A549 treated with CORT108297 at 1 μM for 4 hours (cell line): ENCODE results near the gene TSPOAP1. TPM values are rescaled to one million over a fixed set of nuclear protein-coding genes. Genes with fewer than 3 reads are reported as not detected.

Experiments used
- total RNA-seq: library from RNA; stranded (reverse); fragments of 200-300 nt; extraction: Qiagen RNA extraction; gene quantifications from 5 replicates; pipeline ENCODE4 v1.2.3, GENCODE V29; 2022

The TSPOAP1 gene, protein sequence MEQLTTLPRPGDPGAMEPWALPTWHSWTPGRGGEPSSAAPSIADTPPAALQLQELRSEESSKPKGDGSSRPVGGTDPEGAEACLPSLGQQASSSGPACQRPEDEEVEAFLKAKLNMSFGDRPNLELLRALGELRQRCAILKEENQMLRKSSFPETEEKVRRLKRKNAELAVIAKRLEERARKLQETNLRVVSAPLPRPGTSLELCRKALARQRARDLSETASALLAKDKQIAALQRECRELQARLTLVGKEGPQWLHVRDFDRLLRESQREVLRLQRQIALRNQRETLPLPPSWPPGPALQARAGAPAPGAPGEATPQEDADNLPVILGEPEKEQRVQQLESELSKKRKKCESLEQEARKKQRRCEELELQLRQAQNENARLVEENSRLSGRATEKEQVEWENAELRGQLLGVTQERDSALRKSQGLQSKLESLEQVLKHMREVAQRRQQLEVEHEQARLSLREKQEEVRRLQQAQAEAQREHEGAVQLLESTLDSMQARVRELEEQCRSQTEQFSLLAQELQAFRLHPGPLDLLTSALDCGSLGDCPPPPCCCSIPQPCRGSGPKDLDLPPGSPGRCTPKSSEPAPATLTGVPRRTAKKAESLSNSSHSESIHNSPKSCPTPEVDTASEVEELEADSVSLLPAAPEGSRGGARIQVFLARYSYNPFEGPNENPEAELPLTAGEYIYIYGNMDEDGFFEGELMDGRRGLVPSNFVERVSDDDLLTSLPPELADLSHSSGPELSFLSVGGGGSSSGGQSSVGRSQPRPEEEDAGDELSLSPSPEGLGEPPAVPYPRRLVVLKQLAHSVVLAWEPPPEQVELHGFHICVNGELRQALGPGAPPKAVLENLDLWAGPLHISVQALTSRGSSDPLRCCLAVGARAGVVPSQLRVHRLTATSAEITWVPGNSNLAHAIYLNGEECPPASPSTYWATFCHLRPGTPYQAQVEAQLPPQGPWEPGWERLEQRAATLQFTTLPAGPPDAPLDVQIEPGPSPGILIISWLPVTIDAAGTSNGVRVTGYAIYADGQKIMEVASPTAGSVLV (N-terminal part only)
- not detected in 5 replicates for total RNA-seq

GRCh38 chr17:58328195-58329034 is at the start of gene TSPOAP1:
Gene TSPOAP1, minus strand, starts transcription at chr17:58328795. Its CDS starts 875 bp downstream, at chr17:58327920.

DNA sequence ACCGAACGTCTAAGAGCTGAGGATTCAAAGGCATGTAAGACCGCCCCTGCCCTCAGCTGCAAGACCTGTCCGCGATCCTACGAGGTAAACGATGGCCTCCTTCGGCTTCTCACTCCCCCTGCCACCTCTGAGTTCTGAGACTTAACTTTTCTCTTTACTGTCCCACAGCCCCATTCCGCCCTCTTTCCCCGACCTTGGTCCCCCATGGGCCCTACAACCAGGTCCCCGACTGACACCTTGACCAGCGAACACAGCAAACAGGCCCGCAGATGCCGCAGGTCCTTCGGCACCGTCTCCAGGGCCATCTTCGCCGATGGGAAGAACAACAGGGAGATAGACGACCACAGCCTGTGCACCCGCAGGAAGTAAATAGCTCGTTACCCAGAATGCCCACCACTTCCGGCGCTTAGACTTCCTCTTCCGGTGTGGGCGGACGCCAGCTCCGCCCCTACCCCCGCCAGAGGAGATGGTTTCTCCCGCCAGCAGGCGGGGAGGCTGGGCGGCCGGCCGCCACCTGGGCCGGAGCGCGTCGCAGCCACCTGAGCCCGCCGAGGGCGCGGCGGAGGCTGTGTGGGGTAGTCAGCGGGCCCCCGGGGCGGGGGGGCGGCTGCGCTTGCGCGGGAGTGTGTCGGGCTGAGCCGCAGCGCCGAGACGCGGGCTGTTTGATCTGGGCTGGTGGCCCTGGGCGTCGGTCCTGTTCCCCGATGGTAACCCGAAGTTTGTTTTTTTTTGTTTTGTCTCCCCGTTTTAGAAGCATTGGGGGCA is 23.4 kb upstream of the TSPOAP1 start, which contains the start of gene SUPT4H1:
SUPT4H1 (minus strand) TSS at position 371 of the 765 bp plus-strand sequence; CDS start at position 305, 66 bp downstream.

DNA sequence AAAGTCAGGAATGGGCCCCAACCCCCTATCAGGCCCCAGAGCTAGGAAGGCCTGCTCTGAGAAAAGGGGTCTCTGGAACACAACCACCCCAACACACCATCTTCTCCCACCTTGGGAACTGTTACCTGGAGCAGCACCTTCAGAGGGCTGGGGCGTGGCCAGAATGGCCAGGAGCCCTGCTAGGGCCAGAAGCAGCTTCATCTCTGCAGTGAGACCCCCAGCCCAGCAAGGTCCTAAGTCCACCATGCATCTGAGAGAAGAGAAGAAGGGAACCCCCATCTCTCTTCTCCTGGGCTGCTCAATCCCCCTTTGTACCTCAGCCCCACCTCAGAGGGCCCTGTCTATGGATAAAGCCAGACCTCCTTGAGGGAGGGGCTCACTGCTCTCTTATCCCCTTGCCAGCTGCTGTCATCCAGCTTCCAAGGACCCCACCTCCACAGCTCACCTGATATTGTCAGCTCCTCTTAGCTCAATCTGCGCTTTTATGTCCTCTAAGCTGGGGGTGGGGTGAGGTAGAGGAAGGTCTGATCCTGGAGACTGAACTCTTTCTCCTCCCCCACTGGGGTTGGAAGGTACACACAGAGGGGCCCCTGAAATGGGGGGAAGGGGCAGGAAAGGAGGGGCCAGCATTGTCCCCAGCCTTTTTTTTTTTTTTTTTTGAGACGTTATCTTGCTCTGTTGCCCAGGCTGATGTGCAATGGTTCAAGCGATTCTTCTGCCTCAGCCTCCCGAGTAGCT is 47.9 kb downstream of the TSPOAP1 start, which contains the start of gene MPO:
MPO (minus strand) TSS at position 456 of the 738 bp plus-strand sequence; CDS start at position 279, 177 bp downstream.

Other genes with a start within 250 kb of the TSPOAP1 start
- 19.2 to 24.9 TPM (median 23.4 TPM) in 5 replicates for gene DYNLL2, start 245.4 kb downstream of the TSPOAP1 start, total RNA-seq
- gene OR4D1, start 180.4 kb downstream of the TSPOAP1 start, total RNA-seq = 0.02 TPM in 1 of 5 replicates, not detected in the others
- gene OR4D2, start 161.8 kb downstream of the TSPOAP1 start, total RNA-seq = not detected in 5 replicates
- 0.03 TPM in 1 of 5 replicates, not detected in the others for gene EPX, start 136.1 kb downstream of the TSPOAP1 start, total RNA-seq
- gene MKS1, start 109.5 kb downstream of the TSPOAP1 start, total RNA-seq = 10.5 to 12.8 TPM (median 11.7 TPM) in 5 replicates
- gene LPO, start 90.2 kb downstream of the TSPOAP1 start, total RNA-seq = not detected in 5 replicates
- not detected in 5 replicates for gene MPO, start 47.9 kb downstream of the TSPOAP1 start, total RNA-seq
- 107 to 181 TPM (median 150 TPM) in 5 replicates for gene SUPT4H1, start 23.4 kb upstream of the TSPOAP1 start, total RNA-seq
- gene RNF43, start 88.7 kb upstream of the TSPOAP1 start, total RNA-seq = 0.17 to 0.44 TPM (median 0.24 TPM) in 5 replicates
- gene HSF5, start 159.6 kb upstream of the TSPOAP1 start, total RNA-seq = not detected in 5 replicates
- gene MTMR4, start 185.8 kb upstream of the TSPOAP1 start, total RNA-seq = 6.0 to 10.4 TPM (median 9.1 TPM) in 5 replicates